SU-DHL-6 (cell line): Measurements from ENCODE around the gene P4HB.

Experiments used
- CTCF ChIP-seq: fragments of 200-600 bp; sonication (generic); IDR thresholded peaks from one replicate; pipeline ENCODE4 v1.5.1; 2017; ENCODE audit warnings: antibody characterized with exemption, mild to moderate bottlenecking, low read length, moderate library complexity; ENCODE audit not compliant: insufficient read depth, poor library complexity, severe bottlenecking
- EZH2phosphoT487 ChIP-seq: fragments of 200-600 bp; sonication (generic), shearing (Covaris generic); conservative IDR thresholded peaks from 2 replicates; pipeline ENCODE4 v1.6.1; 2018; ENCODE audit warnings: mild to moderate bottlenecking, antibody characterized with exemption, low read length, moderate library complexity, mixed read lengths

GRCh38 chr17:81802048-81802758, 58.1 kb downstream of the P4HB start:
- TF ChIP-seq CTCF, result no peak
- TF ChIP-seq EZH2phosphoT487, result no peak
